ENCODE results near the gene CELSR3.

Gene CELSR3

DNA sequence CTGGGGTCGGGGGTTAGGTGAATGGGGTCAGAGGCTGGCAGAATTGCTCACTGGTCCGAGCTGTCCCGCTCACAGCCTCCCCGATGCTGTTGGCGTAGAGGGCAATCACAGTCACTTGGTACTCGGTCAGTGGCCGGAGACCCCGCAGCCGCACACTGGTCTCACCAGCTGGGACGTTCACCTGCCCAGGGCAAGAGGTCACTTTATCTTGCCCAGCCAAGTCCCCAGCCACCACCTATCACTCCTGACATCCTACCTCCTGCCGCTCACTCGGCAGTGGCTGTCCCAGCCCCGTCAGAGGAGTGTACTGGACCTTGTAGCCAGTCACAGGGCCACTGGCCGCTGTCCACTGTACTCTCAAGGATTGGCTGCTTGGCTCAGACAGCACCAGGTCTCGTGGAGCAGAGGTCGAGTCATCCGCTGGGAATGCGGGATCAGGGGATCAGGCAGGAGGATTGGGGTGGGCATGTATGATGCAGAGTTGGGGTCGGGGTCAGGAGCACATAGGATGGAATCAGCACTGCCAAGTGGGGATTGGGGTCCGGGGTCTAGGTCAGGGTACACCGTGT is 70.1 kb downstream of the CELSR3 start:
- Histone ChIP-seq H3K27me3 (peaks cover 3% of the 10 kb centered on the region; the same call in 1 of the 2 replicates), H3K4me1 (no peaks in the 10 kb centered on the region; the same call in 1 of the 2 replicates), H3K36me3 (no peaks in the 10 kb centered on the region), H3K4me3 (ENCODE audit: low read depth, low read length) (no peak overlapping the region), H3K9me3 (no peaks in the 10 kb centered on the region)
- DNase-seq = no peak
- TF ChIP-seq, protein P1, sequence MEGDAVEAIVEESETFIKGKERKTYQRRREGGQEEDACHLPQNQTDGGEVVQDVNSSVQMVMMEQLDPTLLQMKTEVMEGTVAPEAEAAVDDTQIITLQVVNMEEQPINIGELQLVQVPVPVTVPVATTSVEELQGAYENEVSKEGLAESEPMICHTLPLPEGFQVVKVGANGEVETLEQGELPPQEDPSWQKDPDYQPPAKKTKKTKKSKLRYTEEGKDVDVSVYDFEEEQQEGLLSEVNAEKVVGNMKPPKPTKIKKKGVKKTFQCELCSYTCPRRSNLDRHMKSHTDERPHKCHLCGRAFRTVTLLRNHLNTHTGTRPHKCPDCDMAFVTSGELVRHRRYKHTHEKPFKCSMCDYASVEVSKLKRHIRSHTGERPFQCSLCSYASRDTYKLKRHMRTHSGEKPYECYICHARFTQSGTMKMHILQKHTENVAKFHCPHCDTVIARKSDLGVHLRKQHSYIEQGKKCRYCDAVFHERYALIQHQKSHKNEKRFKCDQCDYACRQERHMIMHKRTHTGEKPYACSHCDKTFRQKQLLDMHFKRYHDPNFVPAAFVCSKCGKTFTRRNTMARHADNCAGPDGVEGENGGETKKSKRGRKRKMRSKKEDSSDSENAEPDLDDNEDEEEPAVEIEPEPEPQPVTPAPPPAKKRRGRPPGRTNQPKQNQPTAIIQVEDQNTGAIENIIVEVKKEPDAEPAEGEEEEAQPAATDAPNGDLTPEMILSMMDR (IDR thresholded peaks at IDR 0.05; ENCODE audit: low read depth, low read length) = no peak

- DNase-seq = no peak
- no peaks in the 10 kb centered on the region for H3K9me3 ChIP-seq
- TF ChIP-seq, protein P1 (IDR thresholded peaks at IDR 0.05; ENCODE audit: low read depth, low read length) = no peak
- H3K4me3 ChIP-seq (ENCODE audit: low read depth, low read length) = no peak overlapping the region
- H3K27me3 ChIP-seq = peaks cover 3% of the 10 kb centered on the region; the same call in 1 of the 2 replicates
- H3K36me3 ChIP-seq = no peaks in the 10 kb centered on the region
- no peaks in the 10 kb centered on the region; the same call in 1 of the 2 replicates for H3K4me1 ChIP-seq
These were observed 70.7 kb downstream of the CELSR3 start for GRCh38 chr3:48591886-48592518.

GRCh38 chr3:48591436-48591835 is 71.2 kb downstream of the CELSR3 start:
- Histone ChIP-seq H3K27me3 (peaks cover 3% of the 10 kb centered on the region; the same call in 1 of the 2 replicates), H3K9me3 (no peaks in the 10 kb centered on the region), H3K4me3 (ENCODE audit: low read depth, low read length) (no peak overlapping the region), H3K4me1 (no peaks in the 10 kb centered on the region; the same call in 1 of the 2 replicates), H3K36me3 (no peaks in the 10 kb centered on the region)
- no peak for DNase-seq
- TF ChIP-seq, protein P1 (IDR thresholded peaks at IDR 0.05; ENCODE audit: low read depth, low read length) = no peak

- H3K4me3 ChIP-seq (ENCODE audit: low read depth, low read length) = no peak overlapping the region
- TF ChIP-seq, protein P1 (IDR thresholded peaks at IDR 0.05; ENCODE audit: low read depth, low read length) = no peak
- H3K4me1 ChIP-seq = no peaks in the 10 kb centered on the region
- DNase-seq = no peak
- H3K9me3 ChIP-seq = no peaks in the 10 kb centered on the region
- no peaks in the 10 kb centered on the region for H3K27me3 ChIP-seq
- H3K36me3 ChIP-seq = no peaks in the 10 kb centered on the region
These were observed 74.5 kb downstream of the CELSR3 start for GRCh38 chr3:48588230-48588629.

DNA sequence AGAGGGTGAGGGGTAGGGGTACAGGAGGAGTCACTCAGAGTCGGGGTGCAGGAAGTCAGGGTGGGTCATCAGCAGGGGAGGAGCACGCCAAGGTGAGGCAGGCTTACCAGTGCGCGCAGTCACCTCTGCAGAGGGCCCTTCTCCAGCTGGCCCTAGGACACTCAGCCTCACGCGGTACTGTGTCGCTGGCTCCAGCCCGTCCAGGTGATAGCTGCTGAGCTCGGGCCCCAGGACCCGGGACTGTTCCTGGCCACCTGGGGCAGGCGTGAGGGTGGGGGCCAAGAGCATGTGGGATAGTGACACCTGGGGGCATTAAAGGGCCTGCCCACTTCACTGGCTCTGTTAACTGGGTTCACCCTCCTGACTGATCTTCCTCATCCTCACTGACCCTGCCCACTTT is 75.0 kb downstream of the CELSR3 start:
- TF ChIP-seq, protein P1 (IDR thresholded peaks at IDR 0.05; ENCODE audit: low read depth, low read length) = no peak
- no peaks in the 10 kb centered on the region for H3K9me3 ChIP-seq
- no peaks in the 10 kb centered on the region for H3K4me1 ChIP-seq
- no peak overlapping the region for H3K4me3 ChIP-seq (ENCODE audit: low read depth, low read length)
- H3K36me3 ChIP-seq = no peaks in the 10 kb centered on the region
- DNase-seq = no peak
- H3K27me3 ChIP-seq = no peaks in the 10 kb centered on the region

All from BE2C (cell line).